GM21619 (cell line): ENCODE data around the gene FLT1.

Experiments
- ATAC-seq: cut with Tn5 transposase; IDR thresholded peaks from one replicate; pipeline ENCODE4 v1.9.1; 2021; ENCODE audit not compliant: unreplicated experiment

Gene FLT1

GRCh38 chr13:28529836-28530235 is 34.9 kb upstream of the FLT1 start:
- ATAC-seq: no peak

DNA sequence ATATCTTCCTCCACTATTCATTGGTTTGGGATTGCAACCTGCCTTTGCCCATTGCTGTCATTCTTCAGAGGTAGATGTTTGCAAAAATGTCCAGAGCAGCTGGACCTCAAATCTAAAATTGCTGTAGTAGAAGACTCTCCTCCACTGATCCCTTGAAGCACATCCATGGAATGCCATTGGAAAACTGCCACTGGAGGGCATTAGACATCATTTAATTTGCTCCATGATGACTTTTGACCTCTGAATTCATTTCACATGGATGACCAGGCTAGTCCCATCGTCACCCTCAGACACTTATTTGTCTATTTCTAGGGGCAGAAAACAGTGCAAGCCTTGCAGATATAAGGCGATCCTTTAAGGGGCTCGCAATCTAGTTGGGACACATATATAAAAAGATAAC is 33.9 kb upstream of the FLT1 start:
- no peak for ATAC-seq

- no peak for ATAC-seq
Observed at GRCh38 chr13:28528388-28528787, 33.5 kb upstream of the FLT1 start.

DNA sequence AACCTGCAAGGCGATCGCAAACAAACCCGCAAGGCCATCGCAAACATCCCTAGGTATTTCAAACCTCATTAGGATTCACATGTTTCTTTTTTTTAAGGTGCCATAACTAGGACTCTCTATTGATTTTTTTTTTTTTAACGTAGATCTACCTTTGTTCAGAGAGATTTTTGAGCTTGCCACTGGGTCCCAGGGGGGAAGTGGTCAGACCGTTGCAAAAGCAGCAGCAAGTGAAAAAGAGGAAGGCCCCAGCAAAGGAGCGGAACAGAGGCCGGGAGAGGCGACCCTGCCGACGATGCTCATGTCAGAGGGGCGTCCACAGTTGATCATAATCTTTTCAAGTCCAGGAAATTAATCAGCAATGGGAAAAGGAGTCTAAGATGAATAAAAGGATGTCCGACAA is 32.7 kb upstream of the FLT1 start:
- ATAC-seq: no peak

DNA sequence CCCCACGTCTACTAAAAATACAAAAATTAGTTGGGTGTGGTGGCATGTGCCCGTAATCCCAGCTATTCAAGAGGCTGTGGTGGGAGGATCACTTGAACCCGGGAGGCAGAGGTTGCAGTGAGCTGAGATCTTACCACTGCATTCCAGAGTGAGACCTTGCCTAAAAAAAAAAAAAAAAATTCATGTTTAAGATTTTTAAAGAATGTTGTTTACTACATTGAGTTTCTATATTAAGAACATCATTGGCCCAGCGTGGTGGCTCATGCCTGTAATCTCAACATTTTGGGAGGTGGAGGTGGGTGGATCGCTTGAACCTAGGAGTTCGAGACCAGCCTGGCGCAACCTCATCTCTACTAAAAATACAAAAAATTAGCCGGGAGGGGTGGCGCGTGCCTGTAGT is 31.9 kb upstream of the FLT1 start:
- ATAC-seq: no peak

GRCh38 chr13:28522871-28523270 is 27.9 kb upstream of the FLT1 start:
- ATAC-seq: no peak

- no peak for ATAC-seq
Observed at GRCh38 chr13:28513745-28514144, 18.8 kb upstream of the FLT1 start.

- no peak for ATAC-seq
Observed at GRCh38 chr13:28510542-28510941, 15.6 kb upstream of the FLT1 start.

DNA sequence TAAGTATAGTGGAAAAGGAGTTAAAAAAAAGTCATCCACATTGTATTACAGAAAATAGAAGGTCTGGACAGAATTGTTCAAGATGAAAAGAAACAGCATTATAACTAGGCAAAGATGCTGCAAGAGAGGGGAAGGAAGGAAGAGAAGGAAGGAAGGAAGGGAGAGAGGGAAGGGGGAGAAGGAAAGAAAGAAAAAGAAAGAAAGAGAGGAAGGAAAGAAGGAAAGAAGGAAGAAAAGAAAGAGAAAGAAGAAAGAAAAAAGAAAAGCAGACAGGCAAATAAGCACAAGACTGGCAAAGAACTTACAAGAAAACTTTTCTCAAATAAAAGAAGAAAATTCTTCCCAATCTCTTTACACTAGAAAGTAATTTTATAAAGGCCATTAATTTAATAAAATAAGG is 15.1 kb upstream of the FLT1 start:
- no peak for ATAC-seq

DNA sequence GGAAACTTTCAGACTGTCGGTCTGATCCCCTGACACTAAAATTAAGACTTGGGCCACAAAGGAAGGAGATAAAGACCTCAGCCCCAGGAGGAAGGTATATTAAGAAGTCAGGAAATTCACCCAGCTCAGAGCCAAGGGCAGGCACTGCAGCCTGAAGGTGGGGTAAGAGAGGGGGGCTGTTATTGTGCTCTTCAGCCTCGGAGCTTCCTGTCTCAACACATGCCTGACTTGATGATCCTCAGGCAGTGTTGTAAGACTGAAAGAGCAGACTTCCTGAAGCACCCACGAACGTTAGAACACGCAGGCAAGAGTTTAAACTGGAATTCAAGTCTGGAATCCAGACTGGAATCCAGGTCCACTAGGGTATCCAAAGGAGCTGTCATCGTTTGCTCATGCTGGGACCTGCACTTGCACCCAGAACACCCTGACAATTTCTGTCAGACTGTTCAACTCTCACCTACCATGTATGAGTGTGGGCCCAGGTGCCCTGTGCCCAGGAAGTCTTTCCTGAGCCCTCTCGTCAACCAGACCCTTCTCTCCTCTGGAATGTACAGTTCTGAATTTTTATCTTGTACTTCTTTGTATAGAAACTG is 10.7 kb upstream of the FLT1 start:
- ATAC-seq: no peak

DNA sequence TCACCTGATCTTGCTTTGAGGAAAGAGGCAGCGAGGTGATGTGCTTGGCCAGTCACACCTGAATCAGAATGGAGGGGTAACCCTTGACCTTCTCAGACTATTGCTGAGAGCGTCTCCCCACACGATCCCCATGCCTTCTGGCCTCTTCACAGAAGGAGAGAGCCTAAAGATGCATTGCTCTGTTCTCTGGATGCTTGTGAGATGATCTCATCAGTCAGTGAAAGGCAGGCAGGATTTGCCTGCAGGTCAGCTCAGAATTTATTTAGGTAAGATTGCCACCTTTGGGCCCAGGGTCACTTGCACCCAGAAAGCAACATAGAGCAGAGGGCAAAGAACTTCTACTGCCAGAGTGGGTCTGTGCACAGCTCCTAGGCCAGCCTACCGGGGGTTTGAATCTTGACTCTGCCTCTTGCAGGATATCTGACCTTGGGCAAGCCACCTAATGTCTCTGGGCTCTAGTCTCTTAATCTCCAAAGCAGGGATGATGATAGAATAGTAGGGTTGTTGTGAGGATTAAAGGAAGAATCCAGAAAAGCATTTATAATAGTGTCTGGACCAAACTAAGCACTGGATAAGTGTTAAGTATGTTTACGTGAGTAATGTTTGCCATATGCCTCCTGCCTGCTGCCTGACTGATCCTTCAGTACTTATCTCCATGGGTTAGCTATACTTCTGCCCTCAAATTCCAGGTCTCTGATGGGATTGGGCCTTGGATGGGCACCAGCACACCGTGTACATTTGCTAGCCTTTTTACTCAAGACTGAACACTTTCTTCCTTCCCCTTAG is 8.4 kb upstream of the FLT1 start:
- no peak for ATAC-seq

DNA sequence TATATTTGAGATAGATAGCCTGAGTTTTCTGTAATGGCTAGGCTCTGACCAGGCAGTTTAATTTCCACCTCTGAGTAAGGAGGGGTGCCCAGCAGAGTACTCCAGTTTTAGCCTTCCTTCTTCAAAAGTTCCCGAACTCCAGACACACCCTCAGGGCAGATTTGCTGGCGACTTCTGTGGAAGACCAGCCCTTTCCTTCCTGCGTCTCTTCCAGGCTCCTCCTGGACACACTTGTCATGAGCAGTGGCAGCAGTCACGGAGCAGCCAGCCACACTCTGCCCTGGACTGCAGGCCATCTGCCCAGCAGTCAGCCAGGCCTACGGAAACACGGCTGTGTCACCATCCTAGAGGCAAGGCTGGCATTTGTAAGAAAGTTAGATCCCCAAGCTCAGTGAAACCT is 6.6 kb upstream of the FLT1 start:
- ATAC-seq: no peak

GRCh38 chr13:28499609-28500008 is 4.7 kb upstream of the FLT1 start:
- ATAC-seq: no peak

DNA sequence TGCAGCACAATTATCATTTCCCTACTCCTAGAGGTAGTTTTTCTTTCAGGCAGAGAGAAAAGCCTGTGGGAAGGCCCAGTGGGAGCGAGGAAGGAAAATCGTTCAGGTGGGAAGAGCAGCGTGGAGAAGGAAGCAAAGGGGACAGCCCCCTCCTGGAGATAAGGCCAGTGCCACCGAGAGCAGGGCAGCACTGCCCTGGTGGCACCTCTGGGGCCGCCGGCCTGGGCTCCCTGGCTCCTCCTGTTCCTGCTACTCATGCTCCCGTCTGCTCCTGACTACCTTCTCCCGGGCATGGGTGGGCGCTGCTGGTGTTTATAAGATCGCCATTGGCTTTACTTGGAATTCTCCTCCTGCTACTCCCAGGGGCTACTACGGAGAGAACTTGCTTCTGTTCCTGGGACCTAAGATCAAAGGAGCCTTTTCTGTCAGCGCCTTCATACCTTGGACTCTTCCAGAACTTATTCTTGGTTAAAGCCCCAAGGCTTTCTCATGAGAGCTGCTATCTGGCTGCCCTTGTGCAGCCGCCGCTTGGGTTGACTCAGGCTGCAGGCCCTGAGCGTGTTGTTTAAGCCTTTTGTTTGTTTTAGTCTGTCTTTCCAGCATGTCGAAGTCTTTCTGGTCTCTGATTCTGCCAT is 3.7 kb upstream of the FLT1 start:
- no peak for ATAC-seq

DNA sequence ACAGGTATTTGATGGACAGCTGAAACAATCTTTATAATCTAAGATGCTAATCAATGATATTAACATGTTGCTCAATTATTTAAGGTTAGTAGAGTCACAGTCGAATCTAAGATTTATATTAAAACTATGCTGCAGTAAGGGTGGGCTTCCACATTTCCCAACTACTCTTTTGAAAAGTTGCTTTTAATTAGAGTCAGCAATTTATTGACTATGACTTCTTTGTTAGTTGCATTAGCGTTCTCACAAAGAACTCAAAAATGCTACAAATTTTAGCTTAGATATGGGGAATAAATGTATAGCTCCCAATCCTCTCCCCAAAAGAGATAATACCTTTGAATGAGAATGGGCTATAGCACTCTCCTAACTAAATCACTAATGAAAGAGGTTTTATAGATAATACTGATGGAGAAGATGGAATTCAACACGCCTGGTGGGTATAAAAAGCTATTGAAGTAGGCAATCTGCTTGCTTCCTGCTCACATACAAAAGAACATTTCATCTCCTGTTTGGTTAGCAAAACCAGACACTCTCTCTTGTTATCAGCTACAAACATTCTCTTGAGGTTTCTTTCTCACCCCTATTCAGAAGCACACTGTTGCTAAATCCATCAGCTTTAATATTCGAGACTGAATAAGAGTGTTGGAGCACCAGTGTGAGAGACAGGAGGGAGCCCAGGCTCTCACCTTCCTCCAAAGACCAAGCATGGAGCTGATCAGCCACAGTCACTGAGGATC is 2.4 kb upstream of the FLT1 start:
- no peak for ATAC-seq

- ATAC-seq: no peak
Observed at GRCh38 chr13:28496188-28496564, 1.2 kb upstream of the FLT1 start.

- no peak for ATAC-seq
Observed at GRCh38 chr13:28495538-28496187, 735 bp upstream of the FLT1 start.

DNA sequence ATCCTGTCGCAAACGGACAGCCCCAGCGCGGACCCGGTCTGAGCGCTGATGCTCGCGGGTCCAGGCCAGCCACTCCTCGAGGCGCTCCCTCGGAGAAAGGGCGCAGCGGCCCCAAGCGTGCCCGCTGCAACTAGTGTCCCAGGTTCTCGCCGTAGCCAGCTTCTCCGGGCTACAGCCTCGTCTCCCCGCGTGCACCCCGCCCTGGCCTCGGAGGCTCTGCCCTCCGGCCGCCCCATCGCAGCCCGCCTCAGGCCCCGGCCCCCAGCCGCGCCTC is 487 bp downstream of the FLT1 start:
- no peak for ATAC-seq

DNA sequence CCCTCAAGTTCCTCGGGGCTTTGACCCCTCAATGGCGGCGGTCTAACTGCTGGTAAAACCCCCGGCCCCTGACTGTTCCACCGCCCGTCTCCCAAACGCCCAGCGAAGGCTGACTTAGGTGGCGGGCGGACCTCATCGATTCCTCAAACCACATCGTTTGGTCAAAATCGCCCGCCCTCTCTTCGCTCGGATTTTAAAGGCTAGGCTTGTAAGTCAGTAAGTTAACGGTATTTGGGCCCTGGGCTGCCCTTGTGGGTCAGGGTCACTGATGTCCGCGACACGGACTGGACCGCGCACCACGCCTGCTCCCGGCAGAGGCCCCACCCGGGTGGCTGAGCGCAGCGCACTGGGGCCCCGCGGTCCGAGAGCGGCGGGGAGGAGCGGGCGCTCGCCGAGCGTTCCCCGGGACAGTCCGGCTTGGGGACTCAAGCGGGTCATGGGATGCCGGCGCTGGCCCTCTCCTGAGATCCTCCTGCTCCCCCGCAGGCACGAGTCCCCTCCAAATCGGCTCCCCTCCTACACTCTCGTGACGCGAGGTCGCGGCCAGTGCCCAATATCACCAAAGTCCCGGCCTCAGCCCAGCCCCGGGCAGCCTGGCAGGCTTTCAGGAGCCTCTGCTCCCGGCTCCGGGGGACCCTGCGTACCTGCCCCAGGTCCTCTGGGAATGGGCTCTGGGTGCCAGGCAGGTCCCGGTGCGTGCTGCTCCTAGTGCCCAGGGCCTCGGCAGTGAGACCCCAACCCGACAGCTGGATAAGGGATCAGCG is 1.0 kb downstream of the FLT1 start:
- ATAC-seq: no peak

- no peak for ATAC-seq
Observed at GRCh38 chr13:28492569-28493367, 2.2 kb downstream of the FLT1 start.
